Kidney tubule cell (primary cell): ENCODE results near the gene TAL2.
A peak's percentile ranks its signal among the peaks of the same experiment; 100 is the strongest.

Source experiments
- DNase-seq: peaks from one replicate; pipeline ENCODE4 v3.0.0-alpha.2; 2018; ENCODE audit warnings: low spot score

TAL2 gene

DNA sequence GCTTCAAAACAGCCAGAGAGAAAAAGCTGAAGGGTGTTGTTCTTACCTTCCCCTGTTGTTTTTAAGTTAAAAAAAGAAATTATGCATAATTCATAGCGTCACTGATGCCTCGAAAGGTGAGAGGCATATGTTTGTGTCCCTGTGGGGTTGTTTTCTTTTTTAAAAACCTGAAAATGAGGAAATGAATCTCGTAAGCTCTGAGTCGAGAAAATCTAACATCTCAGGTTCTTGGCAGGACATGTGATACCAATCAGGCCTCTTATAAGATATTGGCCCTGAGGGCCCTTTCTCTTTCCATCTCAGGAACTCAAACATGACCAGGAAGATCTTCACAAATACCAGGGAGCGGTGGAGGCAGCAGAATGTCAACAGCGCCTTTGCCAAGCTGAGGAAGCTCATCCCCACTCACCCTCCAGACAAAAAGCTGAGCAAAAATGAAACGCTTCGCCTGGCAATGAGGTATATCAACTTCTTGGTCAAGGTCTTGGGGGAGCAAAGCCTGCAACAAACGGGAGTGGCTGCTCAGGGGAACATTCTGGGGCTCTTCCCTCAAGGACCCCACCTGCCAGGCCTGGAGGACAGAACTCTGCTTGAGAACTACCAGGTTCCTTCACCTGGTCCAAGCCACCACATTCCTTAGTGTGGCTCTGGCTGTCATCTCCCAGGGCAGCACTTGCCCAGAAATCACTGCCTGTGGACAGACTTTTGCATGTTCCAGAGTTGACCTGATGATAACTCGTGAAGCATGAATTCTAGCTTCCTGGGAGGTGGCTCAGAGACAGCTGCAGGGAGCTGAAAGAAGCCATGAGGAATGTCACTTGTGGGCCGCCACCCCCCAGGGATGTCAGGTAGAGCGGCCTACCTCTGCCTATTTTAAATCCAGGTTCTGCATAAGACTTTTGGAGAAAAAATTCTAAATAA, at the start of gene TAL2:
TAL2 (plus strand) TSS at position 274 of the 921 bp plus-strand sequence; CDS start at position 314, 40 bp downstream.
- peak; percentile 54 for DNase-seq

DNA sequence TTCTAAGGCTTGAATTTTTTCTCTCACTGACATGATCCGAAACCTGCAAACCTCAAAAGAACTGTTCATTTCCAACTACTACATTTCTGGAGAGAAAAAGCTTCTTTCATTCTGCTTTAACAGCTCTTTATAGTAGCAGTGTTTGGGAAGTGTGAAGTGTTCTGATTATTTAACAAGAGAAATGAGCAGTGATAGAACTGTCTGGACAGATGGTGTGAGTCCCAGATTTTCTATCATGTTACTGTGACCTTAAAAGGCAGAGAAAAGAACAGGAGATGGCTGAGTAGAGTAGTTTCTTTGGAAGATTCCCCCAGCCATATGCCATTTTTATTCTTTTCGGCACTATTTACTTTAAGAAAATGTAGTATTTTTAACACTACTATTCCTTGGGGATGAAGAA, 41.3 kb upstream of the TAL2 start:
- no peak for DNase-seq

DNA sequence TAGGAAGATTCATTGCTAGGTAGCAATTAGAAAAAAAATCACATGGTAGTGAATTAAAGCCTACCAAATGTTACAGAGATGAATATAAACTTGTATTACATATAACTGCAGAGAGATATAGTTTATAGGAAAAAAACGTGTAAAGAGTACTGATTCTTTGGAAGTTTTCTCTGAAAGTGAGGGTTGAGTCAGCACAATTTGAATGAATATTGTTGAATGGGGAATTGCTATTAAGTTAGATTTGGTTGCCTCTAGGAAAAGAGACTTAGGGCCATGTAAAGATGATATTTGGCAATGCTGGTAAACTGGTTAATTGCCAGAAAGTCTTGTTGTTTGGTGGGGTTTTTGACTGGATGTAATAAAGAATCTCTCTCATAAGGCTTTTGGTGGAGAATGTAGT, 37.2 kb upstream of the TAL2 start:
- no peak for DNase-seq

DNA sequence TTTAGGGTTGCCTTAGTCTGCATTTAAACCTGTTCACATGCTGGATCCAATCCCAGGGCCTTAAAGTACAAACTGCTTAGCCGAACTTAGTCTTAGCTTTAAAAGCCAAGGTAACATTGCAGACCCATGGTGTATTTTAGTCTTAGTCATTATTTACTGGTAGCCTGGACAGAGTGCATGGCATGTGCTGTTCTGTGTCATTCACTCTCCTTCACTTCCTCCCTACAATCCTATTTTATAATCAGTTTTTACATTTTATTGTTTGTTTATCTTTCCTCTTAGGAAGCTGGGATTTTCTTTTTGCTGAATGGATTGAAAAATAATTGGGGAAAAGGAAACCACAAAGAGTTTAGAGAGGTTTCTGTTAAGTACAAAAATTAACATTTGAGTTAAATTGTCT, 29.4 kb upstream of the TAL2 start:
- DNase-seq, result no peak

DNA sequence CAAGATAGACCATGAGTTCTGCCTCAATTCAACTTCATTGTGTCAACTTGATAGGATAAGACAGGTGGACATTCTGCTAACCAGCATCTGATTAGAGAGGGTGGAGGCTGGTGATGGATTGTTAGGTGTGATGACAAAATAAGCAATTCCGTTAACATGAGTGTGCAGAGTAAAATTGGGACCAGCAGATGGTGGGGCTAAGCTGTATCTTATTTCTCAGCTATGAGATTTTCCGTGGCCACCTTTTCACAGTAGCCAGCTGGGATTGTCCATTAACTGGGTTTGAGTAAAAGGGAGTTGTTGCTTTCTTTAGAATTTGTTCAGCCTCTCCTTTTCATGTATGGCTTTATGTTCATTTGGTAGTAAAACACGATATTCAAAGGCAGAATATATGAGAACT, 28.8 kb upstream of the TAL2 start:
- DNase-seq, result no peak

DNA sequence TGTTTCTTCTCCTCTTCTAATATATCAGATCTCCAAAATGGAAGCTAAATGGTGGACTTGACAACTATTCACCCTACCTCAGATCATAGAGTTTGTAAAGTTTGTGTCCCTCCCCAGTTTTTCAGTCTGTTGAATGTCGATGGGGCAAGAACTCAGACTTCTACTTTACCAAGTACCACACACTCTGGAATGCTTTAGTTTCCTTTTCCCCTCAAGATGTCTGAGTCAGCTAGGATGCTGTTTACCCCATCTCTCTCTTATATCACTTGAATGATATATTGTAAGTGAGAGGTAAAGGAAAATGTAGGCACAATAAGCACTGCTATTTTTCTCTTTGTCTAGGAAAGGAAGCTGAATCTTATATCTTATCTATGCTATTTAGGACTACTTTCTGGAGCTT, 25.9 kb upstream of the TAL2 start:
- DNase-seq, result no peak

DNA sequence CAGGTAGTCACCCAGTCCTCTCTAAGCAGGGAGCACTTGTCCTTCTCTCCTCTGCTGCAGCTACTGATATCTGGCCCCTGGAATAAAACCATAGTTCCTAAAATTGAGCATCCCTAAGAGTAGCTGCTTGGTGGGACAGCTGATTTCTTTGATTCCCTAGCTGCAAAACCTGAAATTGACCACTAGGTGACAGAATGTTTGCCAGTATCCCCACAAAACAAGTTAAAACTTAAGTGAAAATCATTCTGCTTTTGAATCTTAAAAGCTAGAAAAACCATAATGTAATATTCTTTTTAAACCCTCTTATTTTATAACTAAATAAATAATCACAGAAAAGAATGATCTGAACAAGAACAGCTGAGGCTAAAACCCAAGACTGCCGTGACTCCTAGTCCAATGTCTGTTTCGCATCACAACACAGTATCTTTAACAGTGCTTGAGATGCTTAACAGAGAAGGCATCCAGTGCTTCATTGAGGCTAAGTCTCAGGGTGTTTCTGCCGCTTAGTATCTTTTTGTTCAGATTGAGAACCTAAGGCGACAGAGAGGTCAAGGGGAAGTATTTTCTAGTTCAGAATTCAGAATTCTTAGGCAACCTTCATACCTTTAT, 24.4 kb upstream of the TAL2 start:
- DNase-seq, result no peak

DNA sequence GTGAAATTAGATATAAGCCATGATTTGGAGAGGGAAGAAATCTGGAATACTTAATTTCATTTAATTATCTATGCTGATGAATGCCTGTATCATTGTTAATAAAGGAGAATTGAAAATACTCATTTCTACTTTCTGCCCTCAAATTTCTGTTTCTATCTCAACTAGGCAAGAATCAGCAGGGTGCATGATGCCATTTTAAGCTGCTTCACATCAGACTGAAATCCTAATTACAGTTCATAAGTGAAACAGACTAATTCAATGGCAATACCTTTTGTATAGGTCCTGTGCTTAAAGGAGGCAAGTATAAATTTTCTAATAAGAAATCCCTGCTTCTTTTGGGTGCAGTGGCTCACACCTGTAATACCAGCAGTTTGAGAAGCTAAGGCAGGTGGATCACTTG, 22.3 kb upstream of the TAL2 start:
- no peak for DNase-seq

DNA sequence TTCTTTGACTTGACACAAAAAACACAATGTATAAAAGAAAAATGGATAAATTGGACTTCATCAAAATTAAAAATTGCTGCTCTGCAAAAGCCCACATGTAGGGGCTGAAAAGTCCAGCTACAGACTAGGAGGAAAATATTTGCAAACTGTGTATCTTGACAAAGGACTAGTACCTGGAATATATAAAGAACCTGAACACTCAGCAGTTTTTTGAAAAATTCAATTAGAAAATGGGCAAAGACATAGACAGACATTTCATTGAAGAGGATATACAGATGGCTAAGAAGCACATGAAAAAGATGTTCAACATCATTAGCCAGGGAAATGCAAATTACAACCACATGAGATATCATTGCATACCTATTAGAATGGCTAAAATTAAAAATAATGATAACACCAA, 18.5 kb upstream of the TAL2 start:
- no peak for DNase-seq

DNA sequence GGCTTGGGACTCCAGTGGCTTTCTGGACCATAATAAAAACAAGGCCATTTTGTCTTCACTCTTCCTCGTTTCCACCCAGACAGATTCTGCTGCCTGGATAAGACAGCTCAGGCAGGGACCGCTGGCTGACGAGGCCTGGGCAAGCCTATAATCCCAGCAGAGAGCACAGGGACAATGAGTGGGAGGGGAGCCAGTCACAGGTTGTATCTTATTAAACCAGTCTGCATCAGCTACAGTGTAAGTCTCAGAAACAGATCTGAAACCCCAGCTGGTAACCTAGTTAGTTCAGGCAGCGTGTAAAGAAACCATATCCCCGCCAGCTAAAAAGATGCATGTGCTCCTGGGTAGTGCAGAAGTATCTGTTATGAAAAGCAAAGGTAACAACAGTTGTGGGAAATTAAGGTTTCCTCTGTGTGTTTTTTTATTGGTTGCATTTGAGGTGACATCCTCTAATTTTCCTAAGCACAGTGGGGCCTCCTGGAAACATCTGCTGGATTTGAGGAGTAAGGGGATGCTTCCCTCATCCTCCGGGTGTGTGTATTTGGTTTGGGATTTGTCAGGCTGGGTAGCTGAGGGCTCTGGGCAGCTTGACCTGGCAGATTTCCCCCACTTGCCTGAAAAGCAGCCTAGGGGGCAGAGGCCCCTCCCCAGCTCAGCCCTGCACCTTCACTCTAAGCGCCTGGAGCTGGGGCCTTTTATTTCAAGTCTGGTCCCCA, 15.2 kb upstream of the TAL2 start:
- DNase-seq, result no peak

DNA sequence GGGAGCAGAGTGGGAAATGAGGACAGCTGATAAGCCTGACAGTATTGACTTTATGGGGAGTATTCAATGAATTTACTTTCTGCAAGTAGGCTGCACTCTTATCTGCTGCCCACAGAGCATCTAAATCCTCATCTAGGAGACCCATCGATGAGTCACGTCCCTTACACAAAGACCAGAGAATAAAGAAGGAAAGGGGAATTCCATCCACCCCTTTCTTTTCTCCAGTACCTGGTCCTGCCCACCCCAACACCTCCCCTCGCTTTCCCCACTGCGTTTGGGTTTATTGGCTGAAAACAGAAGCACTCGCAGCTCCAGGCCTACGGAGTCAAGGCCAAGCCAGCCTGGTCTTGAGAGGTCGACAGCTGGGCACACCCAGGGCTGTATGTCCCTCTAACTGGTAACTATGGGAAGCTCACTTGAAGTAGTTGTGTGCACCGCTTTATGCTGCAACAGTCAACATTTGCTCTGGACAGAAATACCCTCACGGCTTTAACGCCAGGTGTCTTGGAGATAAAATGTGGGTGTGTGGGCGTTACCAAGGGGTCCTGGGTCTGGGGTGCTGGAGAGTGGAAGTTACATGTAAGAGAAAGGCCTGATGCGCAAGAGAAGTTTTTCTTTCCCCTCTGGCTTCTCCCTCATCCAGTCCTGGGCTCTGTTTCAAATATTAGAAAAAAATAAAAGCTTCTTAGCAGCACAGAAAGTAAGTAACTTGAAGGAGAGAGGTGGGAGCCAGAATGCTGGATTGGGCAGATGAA, 14.5 kb upstream of the TAL2 start:
- no peak for DNase-seq

DNA sequence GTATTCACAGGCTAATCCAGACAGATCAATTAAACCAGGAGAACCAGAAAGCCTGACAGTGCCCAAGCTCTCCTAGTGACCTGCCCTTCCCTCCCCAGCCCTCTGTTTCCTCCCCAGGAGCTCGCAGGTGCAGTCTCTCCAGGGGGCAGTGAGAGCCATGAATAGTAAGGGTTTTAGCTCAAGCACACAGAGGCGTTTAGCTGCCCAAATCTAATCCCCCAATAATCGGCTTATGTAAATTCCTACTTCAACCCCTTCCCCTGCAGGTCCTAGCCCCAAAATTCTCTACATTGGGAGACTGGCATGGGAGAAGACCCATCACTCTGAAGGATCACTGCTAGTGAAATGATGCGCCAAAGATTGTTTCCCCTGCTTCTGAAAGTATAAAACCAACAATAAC, 10.5 kb upstream of the TAL2 start:
- no peak for DNase-seq

DNA sequence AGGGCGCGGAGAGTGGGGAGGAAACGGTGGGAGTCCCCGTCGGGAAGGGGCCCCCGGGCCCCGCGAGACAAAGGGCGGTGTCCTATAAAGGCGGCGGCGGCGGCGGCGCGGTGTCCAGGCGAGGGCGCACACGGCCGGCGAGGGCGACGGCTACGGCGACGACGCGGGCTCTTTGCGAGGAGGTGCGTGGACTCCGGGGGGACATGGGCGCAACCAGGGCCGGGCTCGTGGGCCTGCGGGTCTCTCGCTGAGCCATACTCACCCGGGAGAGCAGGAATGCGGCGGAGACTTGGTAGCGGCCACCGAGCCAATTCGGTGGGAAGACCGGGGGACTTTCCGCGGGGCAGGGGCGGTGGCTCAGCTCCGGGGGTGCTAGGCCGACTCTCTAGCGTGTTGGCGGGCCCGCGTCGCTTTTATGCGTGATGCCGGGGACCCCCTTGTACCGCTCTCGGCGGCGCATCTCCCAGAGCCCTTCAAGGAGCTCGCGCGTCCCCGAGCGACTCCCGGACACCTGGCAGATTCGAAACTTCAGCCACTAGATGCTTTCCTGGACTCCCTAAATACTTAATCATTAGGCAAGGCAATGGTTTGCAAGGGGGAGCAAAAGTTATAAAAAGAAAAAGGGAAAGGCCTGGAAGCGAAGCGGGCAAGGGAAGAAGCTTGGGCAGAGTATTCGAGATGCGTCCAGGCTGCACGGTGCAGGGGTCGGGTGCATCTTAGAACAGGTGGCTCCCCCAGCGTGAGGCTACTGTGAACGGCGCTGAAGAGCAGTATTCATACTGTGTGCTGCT, 5.9 kb upstream of the TAL2 start:
- peak; percentile 30 for DNase-seq

DNA sequence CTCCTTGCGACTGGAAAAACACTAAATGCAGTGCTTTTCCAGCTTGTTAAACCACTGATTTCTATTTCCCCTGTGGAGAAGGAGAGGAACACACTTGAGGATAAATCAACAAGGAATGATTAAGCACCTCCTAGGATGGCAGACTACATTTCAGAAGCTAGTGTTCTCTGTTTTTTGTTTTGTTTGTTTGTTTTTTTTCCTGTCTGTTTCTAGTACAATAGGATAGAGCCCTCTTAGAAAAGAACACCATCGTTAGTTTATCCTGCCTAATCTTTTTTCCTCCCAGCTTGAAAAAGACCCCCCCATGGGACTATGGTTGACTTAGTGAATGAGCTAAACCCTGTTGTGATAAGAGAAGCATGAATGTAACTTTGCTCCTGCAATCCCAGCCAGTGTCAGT, 3.9 kb upstream of the TAL2 start:
- DNase-seq, result no peak

DNA sequence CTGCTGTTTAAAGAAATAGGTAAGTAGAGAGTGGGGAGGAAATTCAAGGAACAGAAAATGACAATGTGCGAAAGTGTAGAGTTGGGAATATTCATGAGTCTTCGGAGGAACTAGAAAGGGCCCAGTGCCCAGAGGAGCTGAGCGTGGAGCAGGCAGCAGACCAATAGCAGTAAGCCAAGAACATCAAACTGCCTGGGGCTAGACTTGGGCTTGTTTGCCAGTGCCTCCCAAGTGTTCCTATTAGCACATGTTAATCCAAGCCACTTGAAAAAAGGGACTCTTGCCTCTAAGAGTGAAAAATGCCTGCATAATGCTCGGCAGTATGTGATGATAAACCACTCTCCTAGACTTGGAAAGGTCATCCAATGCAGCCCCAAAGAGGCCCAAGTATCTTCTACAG, 1.2 kb upstream of the TAL2 start:
- DNase-seq, result no peak

DNA sequence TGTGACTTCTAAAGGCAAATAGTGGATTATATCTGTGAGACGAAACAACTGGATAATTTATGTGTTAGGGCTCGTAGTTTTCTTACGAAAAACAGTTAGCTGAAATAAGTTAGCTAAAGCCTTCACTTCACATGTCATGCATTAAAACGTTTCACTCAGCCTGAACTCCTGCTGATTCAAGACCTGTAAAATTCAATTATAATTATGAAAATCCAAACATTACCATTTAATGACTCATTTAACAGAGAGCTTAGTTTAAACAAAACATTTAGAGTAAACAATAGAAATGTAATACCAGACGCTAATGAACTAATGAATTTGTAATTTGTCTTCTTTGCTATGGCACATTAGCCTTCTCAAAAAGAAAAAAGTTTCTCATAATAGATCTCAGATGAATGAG, 1.7 kb downstream of the TAL2 start:
- no peak for DNase-seq

DNA sequence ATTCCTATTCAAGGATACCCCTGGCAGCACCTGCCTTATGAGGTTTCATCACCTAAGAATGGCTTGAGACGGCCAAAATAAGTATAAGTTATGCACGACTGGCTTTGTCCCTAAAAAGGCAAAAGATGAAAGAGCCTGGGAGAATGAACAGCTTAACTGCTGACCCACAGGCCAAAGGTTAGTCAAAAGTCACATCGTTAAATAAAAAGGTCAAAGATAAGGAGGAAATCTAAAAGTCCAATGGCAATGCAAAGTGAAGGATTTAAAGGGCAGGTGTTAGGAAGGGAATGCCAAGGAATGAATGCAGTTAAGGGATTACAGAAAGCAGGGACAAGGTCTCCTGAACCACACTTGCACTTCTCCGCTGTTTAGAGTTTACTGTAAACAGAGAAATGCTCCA, 5.6 kb downstream of the TAL2 start:
- no peak for DNase-seq

DNA sequence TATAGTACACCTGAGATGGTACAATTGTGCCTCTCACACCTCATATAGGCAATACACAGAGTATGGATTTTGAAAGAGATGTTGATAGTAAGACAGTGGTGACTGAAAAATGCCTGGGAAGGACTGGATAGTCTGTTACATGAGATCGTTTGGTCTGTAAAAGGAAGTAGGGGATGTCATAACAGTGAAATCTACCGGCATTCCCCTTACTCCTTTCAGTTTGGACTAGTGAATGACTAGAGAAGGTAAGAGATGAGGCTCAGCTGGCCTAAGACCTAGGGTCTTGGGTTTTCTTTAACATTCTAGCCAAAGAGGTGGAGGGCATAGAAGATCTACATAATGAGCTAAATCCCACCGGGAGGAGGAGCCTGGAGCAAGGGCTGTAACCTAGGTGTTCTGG, 8.1 kb downstream of the TAL2 start:
- no peak for DNase-seq

DNA sequence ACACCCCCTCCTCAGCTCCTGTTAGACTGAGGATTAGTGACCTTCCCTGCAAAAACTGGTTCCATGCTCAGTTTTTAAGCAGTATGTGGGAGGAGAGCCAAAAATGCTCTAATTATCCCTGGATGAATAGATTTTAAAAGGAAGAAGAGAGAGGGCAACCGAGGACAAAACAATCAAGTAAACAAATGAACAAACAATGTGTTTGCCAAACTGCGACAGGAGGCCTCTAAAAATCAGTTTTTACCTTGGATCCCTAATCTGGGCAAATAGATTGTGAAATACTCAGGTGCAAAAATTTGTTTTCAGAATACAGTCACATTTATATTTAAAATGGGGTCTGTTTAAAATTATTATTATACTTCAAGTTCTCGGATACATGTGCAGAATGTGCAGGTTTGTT, 8.5 kb downstream of the TAL2 start:
- DNase-seq, result no peak

DNA sequence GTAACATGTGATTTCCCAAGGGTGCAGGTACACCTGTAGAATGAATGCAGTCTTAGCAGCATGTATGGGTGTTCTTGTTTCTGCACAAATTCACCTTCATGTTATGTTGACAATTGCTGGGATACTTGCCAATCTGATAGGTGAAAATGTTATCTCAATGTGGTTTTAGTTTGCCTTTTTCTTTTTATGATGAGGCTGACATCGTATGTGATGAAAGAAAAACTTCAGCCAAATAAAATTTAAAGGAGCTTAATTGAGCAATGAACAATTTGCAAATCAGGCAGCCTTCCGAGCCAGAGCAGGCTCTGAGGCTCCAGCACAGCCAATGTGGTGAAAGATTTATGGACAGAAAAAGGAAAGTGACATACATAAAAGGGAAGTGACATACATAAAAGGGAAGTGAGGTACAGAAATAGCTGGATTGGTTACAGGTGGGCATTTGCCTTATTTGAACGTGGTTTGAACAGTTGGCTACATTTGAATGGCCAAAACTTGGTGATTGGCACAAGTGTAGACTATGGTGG, 10.5 kb downstream of the TAL2 start:
- DNase-seq, result no peak

DNA sequence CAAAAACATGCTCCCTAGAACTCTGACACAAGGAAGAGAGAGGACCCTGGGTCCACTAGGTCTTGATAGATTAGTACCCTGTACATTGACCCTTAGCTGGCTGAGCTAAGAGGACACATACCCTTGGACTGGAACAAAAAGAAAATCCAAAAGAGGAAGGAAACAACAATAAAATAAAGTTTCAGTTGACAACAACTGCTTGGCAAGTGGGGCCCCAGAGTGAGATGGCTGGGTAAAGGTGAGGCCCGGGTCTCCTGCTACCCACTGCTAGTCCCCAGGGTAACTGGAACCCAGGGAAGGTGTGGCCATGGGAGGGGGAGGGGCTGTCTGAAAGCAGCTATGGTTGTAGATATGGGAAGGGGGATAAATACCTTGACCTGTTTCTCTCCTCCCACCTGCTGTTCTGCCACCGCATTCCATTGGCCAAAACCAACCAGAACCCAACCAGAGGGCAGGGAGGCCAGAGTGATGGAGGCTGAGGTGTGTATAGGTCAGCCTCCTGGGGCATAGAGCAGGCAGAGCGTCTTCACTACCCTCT, 11.7 kb downstream of the TAL2 start:
- no peak for DNase-seq
